ENCODE results near the gene SDC3. TPM values are rescaled to one million over a fixed set of nuclear protein-coding genes. Genes with fewer than 3 reads are reported as not detected.
"Not testable (repeated sequence)": the region's sequence is repeated elsewhere in the genome, so short reads cannot be mapped to it uniquely, and the experiment has no call there.

Gene SDC3
- total RNA-seq, 1 donor from 2014 or later, result 57.1 TPM

- no peak for FAIRE-seq
- DNase-seq (ENCODE audit: low spot score in 2 of 2), result no peak
Measured at GRCh38 chr1:30879126-30879786, 29.3 kb downstream of the SDC3 start.

DNA sequence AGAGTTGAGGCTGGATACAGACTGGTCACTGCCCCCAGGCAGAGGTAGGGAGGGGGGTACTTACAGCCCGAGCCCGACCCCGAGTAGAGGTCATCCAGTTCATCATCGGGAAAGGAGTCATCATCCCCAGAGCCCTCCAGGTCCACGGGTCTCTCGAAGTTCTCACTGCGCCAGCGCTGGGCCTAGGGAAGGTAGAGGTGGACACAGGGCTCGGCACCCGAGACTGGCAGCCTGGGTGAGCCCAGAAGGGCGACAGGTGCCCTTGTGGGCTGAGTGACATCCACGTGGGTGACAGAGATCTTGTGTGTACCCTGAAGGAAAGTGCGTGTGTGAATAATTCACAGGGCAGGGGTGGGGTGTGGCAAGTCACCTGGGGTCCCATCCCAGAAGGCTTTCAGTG is 30.0 kb downstream of the SDC3 start:
- DNase-seq (ENCODE audit: low spot score in 2 of 2) (no peak), FAIRE-seq (no peak)

DNA sequence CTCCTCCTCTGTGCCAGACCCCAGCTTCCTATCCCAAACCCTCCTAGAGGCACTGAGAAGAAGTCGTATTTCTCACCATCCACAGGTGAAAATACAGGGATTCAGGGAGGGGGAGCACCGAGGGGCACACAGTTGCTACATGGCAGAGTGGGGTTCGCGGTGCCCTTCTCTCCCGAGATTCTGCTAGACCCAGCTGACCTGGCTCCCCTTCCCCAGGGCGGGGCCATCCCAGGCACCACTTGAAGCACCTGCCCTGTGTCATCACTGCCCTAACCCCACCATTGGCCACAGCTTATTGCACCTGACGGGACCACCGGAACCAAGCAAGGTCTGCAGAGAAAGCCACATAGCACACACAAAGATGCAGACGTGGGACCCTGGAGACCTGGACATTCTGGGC is 30.5 kb downstream of the SDC3 start:
- no peak for DNase-seq (ENCODE audit: low spot score in 2 of 2)
- FAIRE-seq, result no peak

GRCh38 chr1:30877205-30877912 is 31.2 kb downstream of the SDC3 start:
- DNase-seq (ENCODE audit: low spot score in 2 of 2) (peak; percentile 62 to 77), FAIRE-seq (no peak)

- no peak for FAIRE-seq
- no peak for DNase-seq (ENCODE audit: low spot score in 2 of 2)
Measured at GRCh38 chr1:30876451-30877204, 31.9 kb downstream of the SDC3 start.

GRCh38 chr1:30875916-30876315 is 32.6 kb downstream of the SDC3 start:
- FAIRE-seq (no peak), DNase-seq (ENCODE audit: low spot score in 2 of 2) (no peak)

- DNase-seq (ENCODE audit: low spot score in 2 of 2) (no peak), FAIRE-seq (no peak)
Measured at GRCh38 chr1:30875197-30875596, 33.4 kb downstream of the SDC3 start.

GRCh38 chr1:30874176-30874575 is 34.4 kb downstream of the SDC3 start:
- DNase-seq (ENCODE audit: low spot score in 2 of 2) (no peak), FAIRE-seq (no peak)

GRCh38 chr1:30872948-30873263 is 35.7 kb downstream of the SDC3 start:
- no peak for FAIRE-seq
- no peak for DNase-seq (ENCODE audit: low spot score in 2 of 2)

GRCh38 chr1:30872033-30872947 is 36.3 kb downstream of the SDC3 start:
- DNase-seq (ENCODE audit: low spot score in 2 of 2) (no peak), FAIRE-seq (no peak)

GRCh38 chr1:30871276-30871871 is 37.2 kb downstream of the SDC3 start:
- no peak for FAIRE-seq
- DNase-seq (ENCODE audit: low spot score in 2 of 2), result no peak

GRCh38 chr1:30870656-30871055 is 37.9 kb downstream of the SDC3 start:
- FAIRE-seq (no peak), DNase-seq (ENCODE audit: low spot score in 2 of 2) (no peak)

- FAIRE-seq, result no peak
- DNase-seq (ENCODE audit: low spot score in 2 of 2), result no peak
Measured at GRCh38 chr1:30870035-30870434, 38.5 kb downstream of the SDC3 start.

DNA sequence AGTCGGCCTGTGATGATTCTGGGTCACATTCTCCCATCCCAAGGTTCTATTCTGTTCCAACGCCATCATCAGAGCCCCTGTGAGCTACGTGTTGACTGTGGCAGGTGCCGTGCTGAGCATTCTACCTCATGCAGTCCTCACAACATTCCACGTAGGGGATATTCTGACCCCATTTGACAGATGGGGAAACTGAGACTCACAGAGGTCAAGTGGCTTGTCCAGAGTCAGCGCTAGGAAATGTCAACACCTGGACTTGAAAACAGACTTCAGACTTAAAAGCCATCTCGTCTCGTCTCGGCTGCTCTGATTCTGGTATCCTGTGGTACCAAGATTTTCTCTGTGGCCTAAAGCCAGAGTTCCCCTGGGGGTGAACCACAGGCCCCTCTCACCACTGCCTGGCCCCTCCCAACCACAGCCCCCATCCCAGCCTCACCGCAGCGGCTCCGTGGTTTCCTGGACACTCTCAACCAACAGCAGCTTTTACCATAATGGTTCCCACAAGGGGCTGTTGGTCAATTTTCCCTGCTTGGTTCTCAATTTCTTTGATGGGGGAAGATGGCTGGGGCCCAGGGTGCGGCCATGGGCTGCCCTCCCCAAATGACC is 39.6 kb downstream of the SDC3 start:
- FAIRE-seq, result no peak
- no peak for DNase-seq (ENCODE audit: low spot score in 2 of 2)

GRCh38 chr1:30868057-30868456 is 40.5 kb downstream of the SDC3 start:
- FAIRE-seq, result not testable (repeated sequence)

GRCh38 chr1:30867537-30867936 is 41.0 kb downstream of the SDC3 start:
- DNase-seq (ENCODE audit: low spot score in 2 of 2) (no peak), FAIRE-seq (no peak)

More at GRCh38 chr1:30868057-30868456, 40.5 kb downstream of the SDC3 start:
- not testable (repeated sequence) for DNase-seq (ENCODE audit: low spot score in 2 of 2)

GRCh38 chr1:30866594-30866993 is 42.0 kb downstream of the SDC3 start:
- DNase-seq (ENCODE audit: low spot score in 2 of 2) (no peak), FAIRE-seq (no peak)

DNA sequence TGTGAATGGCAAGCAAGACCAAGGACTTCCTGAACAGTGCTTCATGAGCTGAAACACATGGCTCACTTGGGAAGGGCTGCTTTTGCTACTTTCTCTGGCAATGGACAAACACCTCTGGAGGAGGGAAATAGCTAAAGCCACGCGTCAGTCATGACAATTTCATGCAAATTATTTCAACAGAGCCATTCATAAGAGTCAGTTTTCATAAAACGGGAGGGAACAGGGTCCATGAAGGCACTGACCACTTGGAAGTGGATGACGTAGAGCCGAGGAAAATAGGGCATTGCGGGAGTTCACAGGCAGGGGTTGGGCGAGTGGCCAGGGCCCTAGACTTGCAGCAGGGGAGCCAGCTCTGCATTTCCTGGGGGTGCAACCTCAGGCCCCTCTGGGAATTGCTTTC is 43.9 kb downstream of the SDC3 start:
- FAIRE-seq (no peak), DNase-seq (ENCODE audit: low spot score in 2 of 2) (no peak)

DNA sequence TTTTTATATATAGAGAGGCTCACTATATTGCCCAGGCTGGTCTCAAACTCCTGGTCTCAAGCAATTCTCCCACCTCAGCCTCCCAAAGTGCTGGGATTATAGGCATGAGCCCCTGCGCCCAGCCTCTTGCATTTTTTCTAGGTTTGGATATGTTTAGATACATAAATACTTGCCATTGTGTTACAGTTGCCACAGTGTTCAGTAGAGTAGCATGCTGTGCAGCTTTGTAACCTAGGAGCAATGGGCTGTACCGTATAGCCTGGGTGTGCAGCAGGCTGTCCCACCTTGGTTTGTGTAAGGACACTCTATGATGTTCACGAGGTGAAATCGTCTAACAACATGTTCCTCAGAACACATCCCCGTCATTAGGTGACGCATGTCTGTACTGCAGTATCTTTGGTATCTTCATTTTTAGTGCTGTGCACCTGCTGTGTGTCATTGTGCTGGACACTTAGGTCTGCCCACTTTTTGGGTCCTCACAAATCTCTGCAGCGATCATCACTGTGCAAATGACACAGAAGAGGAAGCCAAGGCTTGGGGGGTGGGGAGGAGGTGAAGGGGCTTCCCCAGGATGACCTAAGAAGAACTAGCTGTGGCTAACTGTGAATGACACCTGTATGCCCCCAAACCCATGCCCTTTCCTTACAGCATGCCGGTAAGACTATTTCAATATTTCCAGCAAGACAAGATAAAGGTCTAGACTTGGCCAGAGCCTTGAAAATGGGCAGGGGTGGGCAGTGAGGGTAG is 44.5 kb downstream of the SDC3 start:
- DNase-seq (ENCODE audit: low spot score in 2 of 2) (no peak), FAIRE-seq (no peak)
